ENCODE data around the gene LRRC18.

Gene LRRC18

GRCh38 chr10:48929413-48929990, 10.1 kb downstream of the LRRC18 start:
- Histone ChIP-seq H3K4me3 (ENCODE audit: low read depth, low read length) (no peak overlapping the region), H3K9me3 (ENCODE audit: control insufficient read depth, insufficient read depth, low read depth, low read length) (no peaks in the 10 kb centered on the region), H3K36me3 (ENCODE audit: control insufficient read depth in 2 of 2, insufficient read depth in 1 of 2, low read length in 2 of 2) (no peaks in the 10 kb centered on the region), H3K4me1 (ENCODE audit: control insufficient read depth, insufficient read depth, low read length) (no peaks in the 10 kb centered on the region), H3K27ac (ENCODE audit: extremely low read depth, low read depth, low read length) (no peak overlapping the region)
- POLR2A ChIA-PET, result no interaction called here
- CTCF ChIA-PET, result no interaction called here
- TF ChIP-seq WT1 (tag by site-specific recombination; IDR thresholded peaks at IDR 0.05) (no peak), ZNF596 (tag by site-specific recombination; IDR thresholded peaks at IDR 0.05) (no peak), SALL2 (tag by site-specific recombination; IDR thresholded peaks at IDR 0.05; ENCODE audit: borderline replicate concordance) (no peak), ZNF132 (tag by site-specific recombination; IDR thresholded peaks at IDR 0.05; ENCODE audit: borderline replicate concordance) (no peak), PRDM6 (tag by site-specific recombination; IDR thresholded peaks at IDR 0.05) (no peak), ZNF146 (tag by site-specific recombination; IDR thresholded peaks at IDR 0.05) (no peak), ZNF544 (tag by site-specific recombination; IDR thresholded peaks at IDR 0.05) (no peak), KLF10 (tag by site-specific recombination; IDR thresholded peaks at IDR 0.05) (no peak), ZNF274 (IDR thresholded peaks at IDR 0.05; ENCODE audit: low read length) (no peak), ZNF274 (tag by site-specific recombination; IDR thresholded peaks at IDR 0.05; ENCODE audit: borderline replicate concordance) (no peak), SCRT1 (tag by site-specific recombination; IDR thresholded peaks at IDR 0.05; ENCODE audit: borderline replicate concordance) (no peak), ZNF768 (tag by site-specific recombination; IDR thresholded peaks at IDR 0.05) (no peak)

- H3K36me3 ChIP-seq (ENCODE audit: control insufficient read depth in 2 of 2, insufficient read depth in 1 of 2, low read length in 2 of 2), result no peaks in the 10 kb centered on the region
- H3K4me1 ChIP-seq (ENCODE audit: control insufficient read depth, insufficient read depth, low read length), result no peaks in the 10 kb centered on the region
- H3K27ac ChIP-seq (ENCODE audit: extremely low read depth, low read depth, low read length), result no peak overlapping the region
- POLR2A ChIA-PET, result no interaction called here
- no peak overlapping the region for H3K4me3 ChIP-seq (ENCODE audit: low read depth, low read length)
- CTCF ChIA-PET, result interaction anchor here (0.7 kb wide), 1 partner anchor 54 kb away, joined by 3 read pairs; no protein-coding TSS in a partner anchor
- no peaks in the 10 kb centered on the region for H3K9me3 ChIP-seq (ENCODE audit: control insufficient read depth, insufficient read depth, low read depth, low read length)
- TF ChIP-seq ZNF112 (tag by site-specific recombination; IDR thresholded peaks at IDR 0.05) (no peak), ZNF302 (tag by site-specific recombination; IDR thresholded peaks at IDR 0.05; ENCODE audit: low read depth) (no peak), ZBTB1 (tag by site-specific recombination; IDR thresholded peaks at IDR 0.05) (no peak), ZEB2 (tag by site-specific recombination; IDR thresholded peaks at IDR 0.05) (no peak), ZNF169 (tag by site-specific recombination; IDR thresholded peaks at IDR 0.05) (no peak), ZBTB17 (tag by site-specific recombination; IDR thresholded peaks at IDR 0.05) (no peak), KLF10 (tag by site-specific recombination; IDR thresholded peaks at IDR 0.05) (no peak), ZNF175 (tag by site-specific recombination; IDR thresholded peaks at IDR 0.05) (no peak), MYNN (tag by site-specific recombination; IDR thresholded peaks at IDR 0.05; ENCODE audit: borderline replicate concordance) (no peak), MZF1 (tag by site-specific recombination; IDR thresholded peaks at IDR 0.05; ENCODE audit: borderline replicate concordance) (no peak), AEBP2 (tag by site-specific recombination; IDR thresholded peaks at IDR 0.05; ENCODE audit: borderline replicate concordance) (no peak), ZNF664 (tag by site-specific recombination; IDR thresholded peaks at IDR 0.05) (no peak), SETDB1 (IDR thresholded peaks at IDR 0.05; ENCODE audit: insufficient read length, low read length) (no peak), ZFHX2 (tag by site-specific recombination; conservative IDR thresholded peaks at IDR 0.05) (0 out of 2 replicates have a peak, but pooled peaks have one; percentile 10), ZNF549 (tag by site-specific recombination; IDR thresholded peaks at IDR 0.05) (no peak), FEZF1 (tag by site-specific recombination; IDR thresholded peaks at IDR 0.05) (no peak), ZNF138 (tag by site-specific recombination; IDR thresholded peaks at IDR 0.05; ENCODE audit: borderline replicate concordance) (no peak), ZNF548 (tag by site-specific recombination; IDR thresholded peaks at IDR 0.05) (no peak), ZSCAN4 (tag by site-specific recombination; IDR thresholded peaks at IDR 0.05) (no peak)
These were observed 12.7 kb downstream of the LRRC18 start for GRCh38 chr10:48926764-48927540.

All from HEK293 (cell line).